HEK293 (cell line): Measurements from ENCODE around the gene LRP3.
"Not testable (repeated sequence)": the region's sequence is repeated elsewhere in the genome, so short reads cannot be mapped to it uniquely, and the experiment has no call there.

Experiments
- CTCF ChIA-PET: fragments of 350-600 bp; formaldehyde crosslinking; extraction: SDS; loops from one replicate; lab custom pipeline; 2021; ENCODE audit warnings: antibody characterized with exemption; lab: Yijun Ruan, JAX
- POLR2A ChIA-PET: fragments of 300-600 bp; formaldehyde crosslinking; extraction: SDS; loops from one replicate; lab custom pipeline; 2020; ENCODE audit warnings: antibody characterized with exemption, inconsistent platforms; lab: Yijun Ruan, JAX
- H3K27ac ChIP-seq: fragments of 200-500 bp; sonication (Bioruptor generic); 2 replicates; pipeline ENCODE4 v1.5.1; 2014; ENCODE audit warnings: low read depth, low read length, control low read depth, inconsistent platforms; ENCODE audit errors: extremely low read depth
- H3K36me3 ChIP-seq, 2 experiments: fragments of 200-500 bp in 1 of 2; sonication (Bioruptor generic) in 1 of 2; 1 replicate in 1 of 2; 2 replicates in 1 of 2; pipeline ENCODE4 v1.5.1; 2014 to 2017; ENCODE audit warnings: inconsistent platforms in 2 of 2, low read length in 2 of 2; ENCODE audit not compliant: control insufficient read depth in 2 of 2, insufficient read depth in 1 of 2
- H3K4me1 ChIP-seq: fragments of 200-500 bp; sonication (Bioruptor generic); 2 replicates; pipeline ENCODE4 v1.5.1; 2014; ENCODE audit warnings: mild to moderate bottlenecking, low read length, inconsistent platforms; ENCODE audit not compliant: control insufficient read depth, insufficient read depth
- H3K4me3 ChIP-seq: 2 replicates; pipeline ENCODE4 v1.5.1; 2011; ENCODE audit warnings: low read depth, mild to moderate bottlenecking, control low read depth, low read length, moderate library complexity
- H3K9me3 ChIP-seq: fragments of 200-500 bp; sonication (Bioruptor generic); 2 replicates; pipeline ENCODE4 v1.5.1; 2014; ENCODE audit warnings: low read depth, low read length, inconsistent platforms; ENCODE audit not compliant: control insufficient read depth, insufficient read depth
- EGR2 ChIP-seq: fragments of 450-650 bp; formaldehyde crosslinking; IDR thresholded peaks from 2 replicates; pipeline ENCODE4 v1.5.1; 2016; ENCODE audit warnings: low read depth, missing biosample characterization, missing genetic modification characterization
- ZBTB17 ChIP-seq: fragments of 450-650 bp; formaldehyde crosslinking; IDR thresholded peaks from 2 replicates; pipeline ENCODE4 v1.5.1; 2016; ENCODE audit warnings: missing biosample characterization, missing genetic modification characterization
- ZFHX2 ChIP-seq: fragments of 450-650 bp; formaldehyde crosslinking; conservative IDR thresholded peaks from 2 replicates; pipeline ENCODE4 v1.5.1; 2016; ENCODE audit warnings: missing biosample characterization, missing genetic modification characterization
- ZNF146 ChIP-seq: fragments of 450-650 bp; formaldehyde crosslinking; IDR thresholded peaks from 2 replicates; pipeline ENCODE4 v1.5.1; 2016; ENCODE audit warnings: missing biosample characterization, missing genetic modification characterization
- ZNF214 ChIP-seq: fragments of 450-650 bp; formaldehyde crosslinking; IDR thresholded peaks from 2 replicates; pipeline ENCODE4 v1.5.1; 2017; ENCODE audit warnings: missing biosample characterization, mild to moderate bottlenecking, missing genetic modification characterization, borderline replicate concordance
- ZNF391 ChIP-seq: fragments of 450-650 bp; formaldehyde crosslinking; IDR thresholded peaks from 2 replicates; pipeline ENCODE4 v1.5.1; 2016; ENCODE audit warnings: low read depth, missing biosample characterization, missing genetic modification characterization, borderline replicate concordance
- ZNF404 ChIP-seq: fragments of 450-650 bp; formaldehyde crosslinking; IDR thresholded peaks from 2 replicates; pipeline ENCODE4 v1.5.1; 2017; ENCODE audit warnings: missing biosample characterization, missing genetic modification characterization
- ZNF48 ChIP-seq: fragments of 450-650 bp; formaldehyde crosslinking; IDR thresholded peaks from 2 replicates; pipeline ENCODE4 v1.5.1; 2016; ENCODE audit warnings: missing biosample characterization, missing genetic modification characterization
- ZNF530 ChIP-seq: fragments of 450-650 bp; formaldehyde crosslinking; IDR thresholded peaks from 2 replicates; pipeline ENCODE4 v1.5.1; 2016; ENCODE audit warnings: low read depth, missing biosample characterization, missing genetic modification characterization
- TF ChIP-seq, protein P1 (sequence below): fragments of 450-650 bp; formaldehyde crosslinking; IDR thresholded peaks from 2 replicates; pipeline ENCODE4 v1.5.1; 2016; ENCODE audit warnings: missing biosample characterization, missing genetic modification characterization
- TF ChIP-seq, protein P2 (sequence below): fragments of 450-650 bp; formaldehyde crosslinking; IDR thresholded peaks from 2 replicates; pipeline ENCODE4 v1.5.0; 2017; ENCODE audit warnings: missing biosample characterization, missing genetic modification characterization, borderline replicate concordance
- TF ChIP-seq, protein P3 (sequence below): fragments of 450-650 bp; formaldehyde crosslinking; IDR thresholded peaks from 2 replicates; pipeline ENCODE4 v1.5.1; 2016; ENCODE audit warnings: missing biosample characterization, missing genetic modification characterization
- TF ChIP-seq, protein P4 (sequence below): fragments of 450-650 bp; formaldehyde crosslinking; IDR thresholded peaks from 2 replicates; pipeline ENCODE4 v1.5.1; 2016; ENCODE audit warnings: missing biosample characterization, missing genetic modification characterization

LRP3 gene

DNA sequence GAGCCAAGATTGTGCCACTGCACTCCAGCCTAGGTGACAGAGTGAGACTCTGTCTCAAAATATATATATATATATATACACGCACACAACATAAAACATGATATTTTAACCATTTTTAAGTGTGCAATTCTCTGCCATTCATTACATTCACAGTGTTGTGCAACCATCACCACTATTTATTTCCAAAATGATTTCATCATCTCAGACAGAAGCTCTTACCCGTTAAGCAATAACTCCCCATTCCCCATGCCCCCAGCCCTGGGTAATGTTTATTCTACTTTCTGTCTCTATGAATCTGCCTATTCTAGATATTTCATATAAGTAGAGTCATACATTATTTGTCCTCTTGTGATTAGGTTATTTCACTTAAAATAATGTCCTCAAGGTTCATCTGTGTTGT lies 42.0 kb upstream of the LRP3 start (continued):
- TF ChIP-seq, protein P1, sequence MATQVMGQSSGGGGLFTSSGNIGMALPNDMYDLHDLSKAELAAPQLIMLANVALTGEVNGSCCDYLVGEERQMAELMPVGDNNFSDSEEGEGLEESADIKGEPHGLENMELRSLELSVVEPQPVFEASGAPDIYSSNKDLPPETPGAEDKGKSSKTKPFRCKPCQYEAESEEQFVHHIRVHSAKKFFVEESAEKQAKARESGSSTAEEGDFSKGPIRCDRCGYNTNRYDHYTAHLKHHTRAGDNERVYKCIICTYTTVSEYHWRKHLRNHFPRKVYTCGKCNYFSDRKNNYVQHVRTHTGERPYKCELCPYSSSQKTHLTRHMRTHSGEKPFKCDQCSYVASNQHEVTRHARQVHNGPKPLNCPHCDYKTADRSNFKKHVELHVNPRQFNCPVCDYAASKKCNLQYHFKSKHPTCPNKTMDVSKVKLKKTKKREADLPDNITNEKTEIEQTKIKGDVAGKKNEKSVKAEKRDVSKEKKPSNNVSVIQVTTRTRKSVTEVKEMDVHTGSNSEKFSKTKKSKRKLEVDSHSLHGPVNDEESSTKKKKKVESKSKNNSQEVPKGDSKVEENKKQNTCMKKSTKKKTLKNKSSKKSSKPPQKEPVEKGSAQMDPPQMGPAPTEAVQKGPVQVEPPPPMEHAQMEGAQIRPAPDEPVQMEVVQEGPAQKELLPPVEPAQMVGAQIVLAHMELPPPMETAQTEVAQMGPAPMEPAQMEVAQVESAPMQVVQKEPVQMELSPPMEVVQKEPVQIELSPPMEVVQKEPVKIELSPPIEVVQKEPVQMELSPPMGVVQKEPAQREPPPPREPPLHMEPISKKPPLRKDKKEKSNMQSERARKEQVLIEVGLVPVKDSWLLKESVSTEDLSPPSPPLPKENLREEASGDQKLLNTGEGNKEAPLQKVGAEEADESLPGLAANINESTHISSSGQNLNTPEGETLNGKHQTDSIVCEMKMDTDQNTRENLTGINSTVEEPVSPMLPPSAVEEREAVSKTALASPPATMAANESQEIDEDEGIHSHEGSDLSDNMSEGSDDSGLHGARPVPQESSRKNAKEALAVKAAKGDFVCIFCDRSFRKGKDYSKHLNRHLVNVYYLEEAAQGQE (tag by site-specific recombination) = no peak
- no peak for TF ChIP-seq ZNF214 (tag by site-specific recombination)
- TF ChIP-seq, protein P2, sequence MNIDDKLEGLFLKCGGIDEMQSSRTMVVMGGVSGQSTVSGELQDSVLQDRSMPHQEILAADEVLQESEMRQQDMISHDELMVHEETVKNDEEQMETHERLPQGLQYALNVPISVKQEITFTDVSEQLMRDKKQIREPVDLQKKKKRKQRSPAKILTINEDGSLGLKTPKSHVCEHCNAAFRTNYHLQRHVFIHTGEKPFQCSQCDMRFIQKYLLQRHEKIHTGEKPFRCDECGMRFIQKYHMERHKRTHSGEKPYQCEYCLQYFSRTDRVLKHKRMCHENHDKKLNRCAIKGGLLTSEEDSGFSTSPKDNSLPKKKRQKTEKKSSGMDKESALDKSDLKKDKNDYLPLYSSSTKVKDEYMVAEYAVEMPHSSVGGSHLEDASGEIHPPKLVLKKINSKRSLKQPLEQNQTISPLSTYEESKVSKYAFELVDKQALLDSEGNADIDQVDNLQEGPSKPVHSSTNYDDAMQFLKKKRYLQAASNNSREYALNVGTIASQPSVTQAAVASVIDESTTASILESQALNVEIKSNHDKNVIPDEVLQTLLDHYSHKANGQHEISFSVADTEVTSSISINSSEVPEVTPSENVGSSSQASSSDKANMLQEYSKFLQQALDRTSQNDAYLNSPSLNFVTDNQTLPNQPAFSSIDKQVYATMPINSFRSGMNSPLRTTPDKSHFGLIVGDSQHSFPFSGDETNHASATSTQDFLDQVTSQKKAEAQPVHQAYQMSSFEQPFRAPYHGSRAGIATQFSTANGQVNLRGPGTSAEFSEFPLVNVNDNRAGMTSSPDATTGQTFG (tag by site-specific recombination) = no peak
- TF ChIP-seq ZNF530 = no peak
- no peak for TF ChIP-seq ZBTB17 (tag by site-specific recombination)
- TF ChIP-seq ZNF48 (tag by site-specific recombination) = no peak

DNA sequence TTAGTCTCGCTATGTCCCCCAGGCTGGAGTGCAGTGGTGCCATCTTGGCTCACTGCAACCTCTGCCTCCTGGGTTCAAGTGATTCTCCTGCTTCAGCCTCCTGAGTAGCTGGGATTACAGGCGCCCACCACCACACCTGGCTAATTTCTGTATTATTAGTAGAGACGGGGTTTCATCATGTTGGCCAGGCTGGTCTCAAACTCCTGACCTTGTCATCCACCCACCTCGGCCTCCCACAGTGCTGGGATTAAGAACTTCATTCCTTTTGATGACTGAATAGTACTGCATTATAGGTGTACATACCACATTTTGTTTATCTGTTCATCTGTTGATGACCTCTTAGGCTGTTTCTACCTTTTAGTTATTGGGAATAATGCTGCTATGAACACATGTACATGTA lies 41.5 kb upstream of the LRP3 start:
- H3K4me3 ChIP-seq, H3K9me3 ChIP-seq, H3K36me3 ChIP-seq, H3K27ac ChIP-seq, H3K4me1 ChIP-seq: not testable (repeated sequence)
- ChIA-PET CTCF (interaction anchor here (0.6 to 2.8 kb wide), 7 partner anchors 8 to 1402 kb away, joined by 3 to 15 read pairs (median 4); no protein-coding TSS in a partner anchor), POLR2A (interaction anchor here (0.6 to 1.1 kb wide), 2 partner anchors 10 to 486 kb away, joined by 3 to 4 read pairs; no protein-coding TSS in a partner anchor)
- peak; percentile 52; the same call in 1 of the 2 replicates for TF ChIP-seq EGR2 (tag by site-specific recombination)
- TF ChIP-seq ZNF146 (tag by site-specific recombination) = 0 out of 2 replicates have a peak, but pooled peaks have one; percentile 10
- peak; percentile 66 for TF ChIP-seq ZFHX2 (tag by site-specific recombination)

DNA sequence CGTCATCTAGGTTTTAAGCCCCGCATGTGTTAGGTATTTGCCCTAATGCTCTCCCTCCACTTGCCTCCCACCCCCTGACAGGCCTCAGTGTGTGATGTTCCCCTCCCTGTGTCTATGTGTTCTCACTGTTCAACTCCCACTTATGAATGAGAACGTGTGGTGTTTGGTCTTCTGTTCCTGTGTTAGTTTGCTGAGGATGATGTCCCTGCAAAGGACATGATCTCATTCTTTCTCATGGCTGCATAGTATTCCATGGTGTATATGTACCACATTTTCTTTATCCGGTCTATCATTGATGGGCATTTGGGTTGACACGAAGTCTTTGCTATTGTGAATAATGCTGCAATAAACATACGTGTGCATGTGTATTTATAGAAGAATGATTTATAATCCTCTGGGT lies 39.8 kb upstream of the LRP3 start:
- TF ChIP-seq ZNF146 (tag by site-specific recombination) = peak; percentile 99
- TF ChIP-seq, protein P3, sequence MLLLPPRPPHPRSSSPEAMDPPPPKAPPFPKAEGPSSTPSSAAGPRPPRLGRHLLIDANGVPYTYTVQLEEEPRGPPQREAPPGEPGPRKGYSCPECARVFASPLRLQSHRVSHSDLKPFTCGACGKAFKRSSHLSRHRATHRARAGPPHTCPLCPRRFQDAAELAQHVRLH (tag by site-specific recombination) = peak; percentile 61; the same call in 1 of the 2 replicates
- CTCF ChIA-PET = interaction anchor here (1.0 to 8.8 kb wide), 4 partner anchors 10 to 81 kb away, joined by 3 to 92 read pairs (median 14); no protein-coding TSS in a partner anchor
- H3K4me1 ChIP-seq, H3K36me3 ChIP-seq, H3K4me3 ChIP-seq, H3K9me3 ChIP-seq, POLR2A ChIA-PET, H3K27ac ChIP-seq: not testable (repeated sequence)

DNA sequence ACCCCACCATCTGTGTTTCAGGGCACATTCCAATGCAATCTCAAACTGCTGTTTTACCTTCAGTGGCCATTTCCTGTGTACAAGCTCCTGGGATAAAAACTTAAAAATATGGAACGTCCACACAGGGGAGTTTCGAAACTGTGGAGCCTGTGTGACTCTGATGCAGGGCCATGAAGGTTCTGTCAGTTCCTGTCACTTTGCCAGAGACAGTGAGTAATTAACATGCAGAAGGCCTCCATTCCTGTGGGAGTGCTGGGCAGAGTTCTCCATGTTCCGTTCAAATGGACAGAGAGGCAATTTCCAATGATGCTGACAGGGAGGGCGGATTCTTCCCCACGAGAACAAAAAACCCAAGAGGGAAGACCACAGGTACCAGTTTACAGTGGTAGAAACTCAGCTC lies 37.8 kb upstream of the LRP3 start:
- no peak overlapping the region for H3K4me3 ChIP-seq
- POLR2A ChIA-PET = interaction anchor here (0.8 to 3.5 kb wide), 2 partner anchors 9 to 20 kb away, joined by 3 to 15 read pairs; no protein-coding TSS in a partner anchor
- no peaks in the 10 kb centered on the region; a peak in 1 of 3 replicates for H3K36me3 ChIP-seq
- no peaks in the 10 kb centered on the region for H3K4me1 ChIP-seq
- no peaks in the 10 kb centered on the region for H3K9me3 ChIP-seq
- TF ChIP-seq ZNF404 (tag by site-specific recombination) = no peak
- no peak for TF ChIP-seq ZNF391 (tag by site-specific recombination)
- TF ChIP-seq, protein P4, sequence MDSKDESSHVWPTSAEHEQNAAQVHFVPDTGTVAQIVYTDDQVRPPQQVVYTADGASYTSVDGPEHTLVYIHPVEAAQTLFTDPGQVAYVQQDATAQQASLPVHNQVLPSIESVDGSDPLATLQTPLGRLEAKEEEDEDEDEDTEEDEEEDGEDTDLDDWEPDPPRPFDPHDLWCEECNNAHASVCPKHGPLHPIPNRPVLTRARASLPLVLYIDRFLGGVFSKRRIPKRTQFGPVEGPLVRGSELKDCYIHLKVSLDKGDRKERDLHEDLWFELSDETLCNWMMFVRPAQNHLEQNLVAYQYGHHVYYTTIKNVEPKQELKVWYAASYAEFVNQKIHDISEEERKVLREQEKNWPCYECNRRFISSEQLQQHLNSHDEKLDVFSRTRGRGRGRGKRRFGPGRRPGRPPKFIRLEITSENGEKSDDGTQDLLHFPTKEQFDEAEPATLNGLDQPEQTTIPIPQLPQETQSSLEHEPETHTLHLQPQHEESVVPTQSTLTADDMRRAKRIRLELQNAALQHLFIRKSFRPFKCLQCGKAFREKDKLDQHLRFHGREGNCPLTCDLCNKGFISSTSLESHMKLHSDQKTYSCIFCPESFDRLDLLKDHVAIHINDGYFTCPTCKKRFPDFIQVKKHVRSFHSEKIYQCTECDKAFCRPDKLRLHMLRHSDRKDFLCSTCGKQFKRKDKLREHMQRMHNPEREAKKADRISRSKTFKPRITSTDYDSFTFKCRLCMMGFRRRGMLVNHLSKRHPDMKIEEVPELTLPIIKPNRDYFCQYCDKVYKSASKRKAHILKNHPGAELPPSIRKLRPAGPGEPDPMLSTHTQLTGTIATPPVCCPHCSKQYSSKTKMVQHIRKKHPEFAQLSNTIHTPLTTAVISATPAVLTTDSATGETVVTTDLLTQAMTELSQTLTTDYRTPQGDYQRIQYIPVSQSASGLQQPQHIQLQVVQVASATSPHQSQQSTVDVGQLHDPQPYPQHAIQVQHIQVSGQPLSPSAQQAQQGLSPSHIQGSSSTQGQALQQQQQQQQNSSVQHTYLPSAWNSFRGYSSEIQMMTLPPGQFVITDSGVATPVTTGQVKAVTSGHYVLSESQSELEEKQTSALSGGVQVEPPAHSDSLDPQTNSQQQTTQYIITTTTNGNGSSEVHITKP (tag by site-specific recombination) = 0 out of 2 replicates have a peak, but pooled peaks have one; percentile 13
- H3K27ac ChIP-seq = no peak overlapping the region
- CTCF ChIA-PET = interaction anchor here (0.6 to 8.8 kb wide), 7 partner anchors 12 to 252 kb away, joined by 3 to 92 read pairs (median 3); no protein-coding TSS in a partner anchor
